Spleen (tissue), 11 donors: Measurements from ENCODE around the gene TAF10. TPM values are rescaled to one million over a fixed set of nuclear protein-coding genes. Genes with fewer than 3 reads are reported as not detected.

Experiments
- DNase-seq: peaks from one replicate; pipeline ENCODE4 v3.0.0-alpha.2; 2020
- H3K27ac ChIP-seq, 8 donors: fragments of 200-600 bp; sonication (generic) in 7 of 8; 1 replicate in 4 of 8; 2 replicates in 4 of 8; pipeline versions ENCODE4 v1.5.0 to v1.8.0; 2016 to 2021; ENCODE audit warnings: inconsistent platforms in 4 of 8, mild to moderate bottlenecking in 4 of 8, moderate library complexity in 1 of 8
- H3K27me3 ChIP-seq, 7 donors: fragments of 200-600 bp; sonication (generic) in 6 of 7; replicated peaks in 1 of 7; 1 replicate in 4 of 7; 2 replicates in 3 of 7; pipeline versions ENCODE4 v1.5.0 to v1.8.0; 2016 to 2021; ENCODE audit warnings: inconsistent platforms in 3 of 7, mild to moderate bottlenecking in 1 of 7
- H3K36me3 ChIP-seq, 6 donors: fragments of 200-600 bp; sonication (generic) in 5 of 6; 1 replicate in 4 of 6; 2 replicates in 2 of 6; pipeline versions ENCODE4 v1.5.0 to v1.8.0; 2016 to 2021; ENCODE audit warnings: inconsistent platforms in 2 of 6
- H3K4me1 ChIP-seq, 6 donors: fragments of 200-600 bp; sonication (generic) in 5 of 6; 1 replicate in 3 of 6; 2 replicates in 3 of 6; pipeline versions ENCODE4 v1.5.0 to v1.8.0; 2016 to 2021; ENCODE audit warnings: inconsistent platforms in 3 of 6
- H3K4me3 ChIP-seq, 8 donors: fragments of 200-600 bp; sonication (generic) in 7 of 8; 1 replicate in 4 of 8; 2 replicates in 4 of 8; pipeline versions ENCODE4 v1.5.0 to v1.8.0; 2016 to 2021; ENCODE audit warnings: inconsistent platforms in 4 of 8, mild to moderate bottlenecking in 4 of 8, moderate library complexity in 2 of 8
- H3K9me3 ChIP-seq, 8 donors: fragments of 200-600 bp; sonication (generic) in 7 of 8; 1 replicate in 4 of 8; 2 replicates in 4 of 8; pipeline versions ENCODE4 v1.5.0 to v1.8.0; 2016 to 2021; ENCODE audit warnings: inconsistent platforms in 4 of 8
- CTCF ChIP-seq, 11 experiments: fragments of 200-600 bp in 7 of 11; fragments of 450-650 bp in 4 of 11; sonication (generic) in 4 of 11; IDR thresholded peaks in 8 of 11; conservative IDR thresholded peaks in 3 of 11; 1 replicate in 7 of 11; 2 replicates in 4 of 11; pipeline versions ENCODE4 v1.4.0 to v1.8.0; 2016 to 2021; ENCODE audit warnings: antibody characterized with exemption in 11 of 11, inconsistent platforms in 4 of 11, mild to moderate bottlenecking in 1 of 11
- POLR2A ChIP-seq, 3 donors: fragments of 450-650 bp; IDR thresholded peaks; one replicate each; pipeline ENCODE4 v1.5.1; 2017; ENCODE audit warnings: antibody characterized with exemption in 3 of 3, mild to moderate bottlenecking in 1 of 3
- POLR2AphosphoS5 ChIP-seq, 3 donors: sonication (generic); formaldehyde crosslinking; IDR thresholded peaks; one replicate each; pipeline ENCODE4 v1.5.1; 2017; ENCODE audit warnings: antibody characterized with exemption in 3 of 3
- WGBS, 5 donors: extraction: QIAGEN DNeasy Blood & Tissue Kit in 3 of 5; methylation state at CpG; one replicate each; pipeline versions ENCODE4 v1.1.5 to v1.1.7; 2013 to 2018; 5-methylcytosine and 5-hydroxymethylcytosine counted together
- intact Hi-C: fragments of 100-400 bp; cut with DNase I; formaldehyde crosslinking; loops from one replicate; pipeline ENCODE4 v1.15.0; 2023; ENCODE audit warnings: low total_unique reads
- polyA plus RNA-seq, 3 donors: library from polyadenylated mRNA; stranded (reverse); fragments of 200-250 nt; gene quantifications; one replicate each; pipeline ENCODE4 v1.2.1, GENCODE V29; 2013
- total RNA-seq, 7 donors: library from RNA; depleted of rRNA in 3 of 7; stranded (reverse); fragments of >200 nt in 3 of 7; fragmentation: NEBNext Ultra II Directional in 4 of 7; extraction: Animal tissue kit (Norgen Biotek cat#: 25700) in 4 of 7; gene quantifications; one replicate each; pipeline versions ENCODE4 v1.1.0 to v1.2.1, GENCODE V29; 2016 to 2021
- donor health status: healthy with polysubstance abuse.
- donor health status: DM: no; HTN: no; CAD: no; lungs with moderate emphysema.
- donor health status: DM: no; HTN: no; CAD: no.
- donor health status: Bipolar disorder and iron deficiency.
- donor health status: healthy.
- donor health status: DM: no; HTN: no; CAD: no.
- donor health status: DM: yes; HTN: yes; CAD: no.

TAF10 gene
- total and polyA plus RNA-seq, 10 donors, result 103 to 159 (median 144) TPM

- no peaks in the 10 kb centered on the region for H3K27me3 ChIP-seq
- DNase-seq, result peak; percentile 33
- no peak overlapping the region for H3K4me3 ChIP-seq
- WGBS, 5 donors, result 31 to 78% (median 70%) methylated on average over 1 of the region's 1 CpG
- TF ChIP-seq POLR2AphosphoS5 (IDR thresholded peaks at IDR 0.05) (no peak), CTCF (IDR thresholded peaks at IDR 0.05 in 8 of 11, conservative IDR thresholded peaks at IDR 0.05 in 3 of 11) (no peak), POLR2A (IDR thresholded peaks at IDR 0.05) (no peak)
- peak overlapping the region in 2 of 8 donors; percentile 8 to 94 for H3K27ac ChIP-seq
- no peaks in the 10 kb centered on the region for H3K9me3 ChIP-seq
- H3K4me1 ChIP-seq, result peaks cover 17 to 61% (median 36%) of the 10 kb centered on the region in 6 donors
- intact Hi-C loops, result no loop called here
- peaks cover 0 to 48% (median 22%) of the 10 kb centered on the region in 6 donors for H3K36me3 ChIP-seq
Measured at GRCh38 chr11:6620636-6621035, 8.6 kb upstream of the TAF10 start.

GRCh38 chr11:6619004-6619745 is 7.2 kb upstream of the TAF10 start, which contains the start of gene TPP1:
TPP1 (minus strand) TSS chr11:6619422; CDS start chr11:6619400, 22 bp downstream.
- Histone ChIP-seq H3K4me3 (peak within 1 kb of the TSS; percentile 66 to 95 (median 76)), H3K4me1 (peaks cover 17 to 76% (median 36%) of the 10 kb centered on the region in 6 donors), H3K27me3 (no peaks in the 10 kb centered on the region), H3K36me3 (peaks cover 0 to 48% (median 30%) of the 10 kb centered on the region in 6 donors), H3K27ac (peak within 1 kb of the TSS; percentile 91 to 98 (median 94)), H3K9me3 (no peaks in the 10 kb centered on the region)
- no peak for TF ChIP-seq CTCF (IDR thresholded peaks at IDR 0.05 in 8 of 11, conservative IDR thresholded peaks at IDR 0.05 in 3 of 11)
- peak; percentile 70 to 99 (median 90) for TF ChIP-seq POLR2AphosphoS5 (IDR thresholded peaks at IDR 0.05)
- peak; percentile 8 to 71 (median 69) for TF ChIP-seq POLR2A (IDR thresholded peaks at IDR 0.05)
- 0 to 2% (median 1%) methylated on average over 15 to 16 of the region's 16 CpGs for WGBS, 5 donors
- DNase-seq, result peak; percentile 96
- intact Hi-C loops, result no loop called here

- TF ChIP-seq CTCF (IDR thresholded peaks at IDR 0.05 in 8 of 11, conservative IDR thresholded peaks at IDR 0.05 in 3 of 11), result peak in 1 of 11 experiments; percentile 8
- peak in 2 of 3 donors; percentile 8 to 90 for TF ChIP-seq POLR2AphosphoS5 (IDR thresholded peaks at IDR 0.05)
- TF ChIP-seq POLR2A (IDR thresholded peaks at IDR 0.05), result peak in 1 of 3 donors; percentile 68
- Histone ChIP-seq H3K4me1 (peaks cover 20 to 84% (median 37%) of the 10 kb centered on the region in 6 donors), H3K4me3 (peak overlapping the region; percentile 66 to 95 (median 76)), H3K27me3 (no peaks in the 10 kb centered on the region), H3K9me3 (no peaks in the 10 kb centered on the region), H3K27ac (peak overlapping the region; percentile 91 to 98 (median 94)), H3K36me3 (peaks cover 0 to 46% (median 29%) of the 10 kb centered on the region in 6 donors)
- intact Hi-C loops, result no loop called here
- DNase-seq, result peak; percentile 86
- 1 to 4% (median 3%) methylated on average over 15 of the region's 15 CpGs for WGBS, 5 donors
Measured at GRCh38 chr11:6618117-6619003, 6.3 kb upstream of the TAF10 start.
